HL-60 (cell line): ENCODE results near the gene POU2AF1.

Source experiments
- CTCF ChIP-seq: IDR thresholded peaks from one replicate; pipeline ENCODE4 v1.5.1; 2011; ENCODE audit warnings: low read length, control low read depth, inconsistent platforms; ENCODE audit not compliant: insufficient read depth
- GABPA ChIP-seq: IDR thresholded peaks from 2 replicates; pipeline ENCODE4 v1.6.1; 2012; ENCODE audit warnings: low read depth
- POLR2AphosphoS5 ChIP-seq: IDR thresholded peaks from 2 replicates; pipeline ENCODE4 v1.6.1; 2012; ENCODE audit warnings: low read depth
- SPI1 ChIP-seq: IDR thresholded peaks from 2 replicates; pipeline ENCODE4 v1.6.1; 2012; ENCODE audit warnings: low read depth, mild to moderate bottlenecking, borderline replicate concordance
- TF ChIP-seq, protein P1 (sequence below): IDR thresholded peaks from 2 replicates; pipeline ENCODE4 v1.6.1; 2012; ENCODE audit warnings: low read depth; ENCODE audit not compliant: insufficient replicate concordance

GRCh38 chr11:111407652-111408051, 28.6 kb upstream of the POU2AF1 start:
- TF ChIP-seq CTCF (no peak), POLR2AphosphoS5 (no peak), GABPA (no peak), SPI1 (no peak)
- TF ChIP-seq, protein P1, sequence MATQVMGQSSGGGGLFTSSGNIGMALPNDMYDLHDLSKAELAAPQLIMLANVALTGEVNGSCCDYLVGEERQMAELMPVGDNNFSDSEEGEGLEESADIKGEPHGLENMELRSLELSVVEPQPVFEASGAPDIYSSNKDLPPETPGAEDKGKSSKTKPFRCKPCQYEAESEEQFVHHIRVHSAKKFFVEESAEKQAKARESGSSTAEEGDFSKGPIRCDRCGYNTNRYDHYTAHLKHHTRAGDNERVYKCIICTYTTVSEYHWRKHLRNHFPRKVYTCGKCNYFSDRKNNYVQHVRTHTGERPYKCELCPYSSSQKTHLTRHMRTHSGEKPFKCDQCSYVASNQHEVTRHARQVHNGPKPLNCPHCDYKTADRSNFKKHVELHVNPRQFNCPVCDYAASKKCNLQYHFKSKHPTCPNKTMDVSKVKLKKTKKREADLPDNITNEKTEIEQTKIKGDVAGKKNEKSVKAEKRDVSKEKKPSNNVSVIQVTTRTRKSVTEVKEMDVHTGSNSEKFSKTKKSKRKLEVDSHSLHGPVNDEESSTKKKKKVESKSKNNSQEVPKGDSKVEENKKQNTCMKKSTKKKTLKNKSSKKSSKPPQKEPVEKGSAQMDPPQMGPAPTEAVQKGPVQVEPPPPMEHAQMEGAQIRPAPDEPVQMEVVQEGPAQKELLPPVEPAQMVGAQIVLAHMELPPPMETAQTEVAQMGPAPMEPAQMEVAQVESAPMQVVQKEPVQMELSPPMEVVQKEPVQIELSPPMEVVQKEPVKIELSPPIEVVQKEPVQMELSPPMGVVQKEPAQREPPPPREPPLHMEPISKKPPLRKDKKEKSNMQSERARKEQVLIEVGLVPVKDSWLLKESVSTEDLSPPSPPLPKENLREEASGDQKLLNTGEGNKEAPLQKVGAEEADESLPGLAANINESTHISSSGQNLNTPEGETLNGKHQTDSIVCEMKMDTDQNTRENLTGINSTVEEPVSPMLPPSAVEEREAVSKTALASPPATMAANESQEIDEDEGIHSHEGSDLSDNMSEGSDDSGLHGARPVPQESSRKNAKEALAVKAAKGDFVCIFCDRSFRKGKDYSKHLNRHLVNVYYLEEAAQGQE: no peak
